Metanephros (tissue), 2 donors: Measurements from ENCODE around the gene TOM1L2. TPM values are rescaled to one million over a fixed set of nuclear protein-coding genes. Genes with fewer than 3 reads are reported as not detected.

Experiments
- small RNA-seq: library from RNA; depleted of rRNA; stranded (forward); fragments of <200 nt; gene quantifications from one replicate; pipeline ENCODE3, GENCODE V24; 2014; ENCODE audit warnings: low replicate concordance
- total RNA-seq: library from RNA; depleted of rRNA; stranded (reverse); fragments of >200 nt; gene quantifications from one replicate; pipeline ENCODE4 v1.2.3, GENCODE V29; 2014

Gene TOM1L2
- 34.0 TPM for total RNA-seq

GRCh38 chr17:17972126-17972951 lies at the start of gene TOM1L2, which contains the start of gene DRC3:
TOM1L2 (minus strand) TSS chr17:17972400; CDS start chr17:17972313, 87 bp downstream.
DRC3 (plus strand) TSS chr17:17972862; CDS start chr17:17977599, 4,737 bp downstream.

GRCh38 chr17:17836818-17837379 lies 135.3 kb downstream of the TOM1L2 start, which contains the start of gene SREBF1:
SREBF1 (minus strand) TSS chr17:17836986; CDS start chr17:17836817, 169 bp downstream.

Small RNA genes within 50 kb of the gene (small RNA-seq; reads per million reads assigned to genes)
- gene MIR33B (0.56 reads per million, percentile 66 among the genes with 10 or more reads in this experiment), gene MIR6777 (not detected)

Other genes starting within 250 kb of the TOM1L2 start
- gene SREBF1, start 135.4 kb downstream of the TOM1L2 start, total RNA-seq: 67.8 TPM
- 12.6 TPM for gene DRC3, start 462 bp upstream of the TOM1L2 start, total RNA-seq
- gene ATPAF2, start 66.8 kb upstream of the TOM1L2 start, total RNA-seq: 25.5 TPM
- 8.1 TPM for gene GID4, start 67.0 kb upstream of the TOM1L2 start, total RNA-seq
- 38.5 TPM for gene DRG2, start 115.5 kb upstream of the TOM1L2 start, total RNA-seq
- gene MYO15A, start 136.4 kb upstream of the TOM1L2 start, total RNA-seq: 2.2 TPM
- 87.3 TPM for gene ALKBH5, start 211.4 kb upstream of the TOM1L2 start, total RNA-seq